Panc1 (cell line): ENCODE measurements around the gene NWD2. TPM values are rescaled to one million over a fixed set of nuclear protein-coding genes. Genes with fewer than 3 reads are reported as not detected.

Experiments used
- ATAC-seq: fragments of 200-7000 bp; cut with Tn5 transposase; 2 replicates; pipeline ENCODE4 v1.9.1; 2020; ENCODE audit warnings: mild to moderate bottlenecking, moderate library complexity
- BruUV-seq: library from RNA; stranded (reverse); fragments of 400-500 nt; replicated peaks from 2 replicates; lab custom pipeline; 2021; lab: Mats Ljungman, UMichigan
- CTCF ChIA-PET: fragments of 300-600 bp; sonication (Branson Sonifier 250); formaldehyde crosslinking; loops from one replicate; lab custom pipeline; 2022; ENCODE audit warnings: antibody characterized with exemption; lab: Charles Lee
- POLR2A ChIA-PET: fragments of 300-600 bp; sonication (Branson Sonifier 250); formaldehyde crosslinking; loops from one replicate; lab custom pipeline; 2022; ENCODE audit warnings: antibody characterized with exemption; lab: Charles Lee
- DNase-seq: peaks from one replicate; pipeline ENCODE4 v3.0.0-alpha.2; 2010; ENCODE audit warnings: low read depth, low spot score
- H3K27ac ChIP-seq: 2 replicates; pipeline ENCODE4 v1.5.1; 2011; ENCODE audit warnings: mild to moderate bottlenecking, low read length, inconsistent platforms
- H3K27me3 ChIP-seq: fragments of 200-500 bp; sonication (Bioruptor generic); 2 replicates; pipeline ENCODE4 v1.6.0; 2014; ENCODE audit warnings: low read length, inconsistent platforms; ENCODE audit not compliant: control insufficient read depth, insufficient read depth
- H3K36me3 ChIP-seq: fragments of 200-500 bp; sonication (Bioruptor generic); 2 replicates; pipeline ENCODE4 v1.5.1; 2014; ENCODE audit warnings: inconsistent platforms, mild to moderate bottlenecking, low read length, moderate library complexity; ENCODE audit not compliant: control insufficient read depth, insufficient read depth
- H3K4me1 ChIP-seq: 2 replicates; pipeline ENCODE4 v1.5.1; 2011; ENCODE audit warnings: inconsistent platforms, mild to moderate bottlenecking, low read length, moderate library complexity; ENCODE audit not compliant: control insufficient read depth, insufficient read depth
- H3K4me3 ChIP-seq, 2 experiments: 2 replicates each; pipeline ENCODE4 v1.5.1; 2011 to 2012; ENCODE audit warnings: low read depth in 2 of 2, low read length in 2 of 2, mild to moderate bottlenecking in 2 of 2, inconsistent platforms in 1 of 2, moderate library complexity in 1 of 2
- H3K9me3 ChIP-seq: fragments of 200-500 bp; sonication (Bioruptor generic); 2 replicates; pipeline ENCODE4 v1.5.1; 2014; ENCODE audit warnings: low read depth, mild to moderate bottlenecking, inconsistent platforms, low read length, moderate library complexity; ENCODE audit not compliant: control insufficient read depth, insufficient read depth
- POLR2AphosphoS5 ChIP-seq: IDR thresholded peaks from 2 replicates; pipeline ENCODE4 v1.6.1; 2012; ENCODE audit warnings: mild to moderate bottlenecking, low read depth, low read length, moderate library complexity
- SIN3A ChIP-seq: IDR thresholded peaks from 2 replicates; pipeline ENCODE4 v1.6.1; 2012; ENCODE audit warnings: low read depth, mild to moderate bottlenecking, low read length, moderate library complexity, borderline replicate concordance; ENCODE audit not compliant: insufficient read depth
- TCF7L2 ChIP-seq: IDR thresholded peaks from 2 replicates; pipeline ENCODE4 v1.6.1; 2011; ENCODE audit warnings: mild to moderate bottlenecking, low read depth, low read length, inconsistent platforms
- in situ Hi-C: cut with HindIII; loops from 2 replicates; pipeline ENCODE4 v1.10.0; 2016; ENCODE audit warnings: low sequenced_read_pairs, low pct_unique_long_range_greater_than_20kb
- intact Hi-C: fragments of 100-400 bp; cut with micrococcal nuclease; formaldehyde crosslinking; loops from one replicate; pipeline ENCODE4 v1.10.0; 2022; ENCODE audit not compliant: unreplicated experiment
- total RNA-seq: library from RNA; stranded (reverse); gene quantifications from one replicate; pipeline ENCODE4 v1.2.1, GENCODE V29; 2021; ENCODE audit not compliant: unreplicated experiment
- TF ChIP-seq, protein P1 (sequence below): fragments of 450-650 bp; IDR thresholded peaks from 2 replicates; pipeline ENCODE4 v1.5.1; 2017; ENCODE audit warnings: mild to moderate bottlenecking
- TF ChIP-seq, protein P2 (sequence below), 2 experiments: IDR thresholded peaks; 2 replicates each; pipeline ENCODE4 v1.6.1; 2011 to 2012; ENCODE audit warnings: low read depth in 2 of 2, control low read depth in 1 of 2, low read length in 1 of 2, mild to moderate bottlenecking in 1 of 2, moderate library complexity in 1 of 2; ENCODE audit not compliant: insufficient read depth in 1 of 2

NWD2 gene
- total RNA-seq, 1 experiment from 2014 or later, result not detected

DNA sequence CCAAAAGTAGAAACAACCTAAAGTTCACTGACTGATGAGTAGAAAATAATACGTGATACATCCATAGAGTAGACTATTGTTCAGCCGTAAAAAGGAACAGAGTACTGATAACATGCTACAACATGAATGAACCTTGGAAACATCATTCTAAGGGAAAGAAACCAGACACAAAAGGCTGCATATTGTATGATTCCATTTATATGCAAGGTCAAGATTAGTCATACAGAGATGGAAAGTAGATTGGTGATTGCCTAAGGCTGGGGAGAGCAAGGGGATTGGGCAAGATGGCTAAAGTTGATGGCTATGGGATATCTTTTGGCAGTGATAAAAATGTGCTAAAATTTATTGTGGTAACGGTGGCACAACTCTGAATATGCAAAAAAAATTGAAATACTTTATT, 232.6 kb downstream of the NWD2 start:
- Histone ChIP-seq H3K27me3 (0 out of 2 replicates have a peak, but pooled peaks cover 2% of the 10 kb centered on the region), H3K4me1 (no peaks in the 10 kb centered on the region), H3K9me3 (no peaks in the 10 kb centered on the region), H3K36me3 (no peaks in the 10 kb centered on the region), H3K27ac (no peak overlapping the region), H3K4me3 (no peak overlapping the region)
- ATAC-seq, result no peak
- DNase-seq, result no peak
- TF ChIP-seq TCF7L2 (no peak), POLR2AphosphoS5 (no peak)
- TF ChIP-seq, protein P1, sequence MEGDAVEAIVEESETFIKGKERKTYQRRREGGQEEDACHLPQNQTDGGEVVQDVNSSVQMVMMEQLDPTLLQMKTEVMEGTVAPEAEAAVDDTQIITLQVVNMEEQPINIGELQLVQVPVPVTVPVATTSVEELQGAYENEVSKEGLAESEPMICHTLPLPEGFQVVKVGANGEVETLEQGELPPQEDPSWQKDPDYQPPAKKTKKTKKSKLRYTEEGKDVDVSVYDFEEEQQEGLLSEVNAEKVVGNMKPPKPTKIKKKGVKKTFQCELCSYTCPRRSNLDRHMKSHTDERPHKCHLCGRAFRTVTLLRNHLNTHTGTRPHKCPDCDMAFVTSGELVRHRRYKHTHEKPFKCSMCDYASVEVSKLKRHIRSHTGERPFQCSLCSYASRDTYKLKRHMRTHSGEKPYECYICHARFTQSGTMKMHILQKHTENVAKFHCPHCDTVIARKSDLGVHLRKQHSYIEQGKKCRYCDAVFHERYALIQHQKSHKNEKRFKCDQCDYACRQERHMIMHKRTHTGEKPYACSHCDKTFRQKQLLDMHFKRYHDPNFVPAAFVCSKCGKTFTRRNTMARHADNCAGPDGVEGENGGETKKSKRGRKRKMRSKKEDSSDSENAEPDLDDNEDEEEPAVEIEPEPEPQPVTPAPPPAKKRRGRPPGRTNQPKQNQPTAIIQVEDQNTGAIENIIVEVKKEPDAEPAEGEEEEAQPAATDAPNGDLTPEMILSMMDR, result no peak
- TF ChIP-seq, protein P2, sequence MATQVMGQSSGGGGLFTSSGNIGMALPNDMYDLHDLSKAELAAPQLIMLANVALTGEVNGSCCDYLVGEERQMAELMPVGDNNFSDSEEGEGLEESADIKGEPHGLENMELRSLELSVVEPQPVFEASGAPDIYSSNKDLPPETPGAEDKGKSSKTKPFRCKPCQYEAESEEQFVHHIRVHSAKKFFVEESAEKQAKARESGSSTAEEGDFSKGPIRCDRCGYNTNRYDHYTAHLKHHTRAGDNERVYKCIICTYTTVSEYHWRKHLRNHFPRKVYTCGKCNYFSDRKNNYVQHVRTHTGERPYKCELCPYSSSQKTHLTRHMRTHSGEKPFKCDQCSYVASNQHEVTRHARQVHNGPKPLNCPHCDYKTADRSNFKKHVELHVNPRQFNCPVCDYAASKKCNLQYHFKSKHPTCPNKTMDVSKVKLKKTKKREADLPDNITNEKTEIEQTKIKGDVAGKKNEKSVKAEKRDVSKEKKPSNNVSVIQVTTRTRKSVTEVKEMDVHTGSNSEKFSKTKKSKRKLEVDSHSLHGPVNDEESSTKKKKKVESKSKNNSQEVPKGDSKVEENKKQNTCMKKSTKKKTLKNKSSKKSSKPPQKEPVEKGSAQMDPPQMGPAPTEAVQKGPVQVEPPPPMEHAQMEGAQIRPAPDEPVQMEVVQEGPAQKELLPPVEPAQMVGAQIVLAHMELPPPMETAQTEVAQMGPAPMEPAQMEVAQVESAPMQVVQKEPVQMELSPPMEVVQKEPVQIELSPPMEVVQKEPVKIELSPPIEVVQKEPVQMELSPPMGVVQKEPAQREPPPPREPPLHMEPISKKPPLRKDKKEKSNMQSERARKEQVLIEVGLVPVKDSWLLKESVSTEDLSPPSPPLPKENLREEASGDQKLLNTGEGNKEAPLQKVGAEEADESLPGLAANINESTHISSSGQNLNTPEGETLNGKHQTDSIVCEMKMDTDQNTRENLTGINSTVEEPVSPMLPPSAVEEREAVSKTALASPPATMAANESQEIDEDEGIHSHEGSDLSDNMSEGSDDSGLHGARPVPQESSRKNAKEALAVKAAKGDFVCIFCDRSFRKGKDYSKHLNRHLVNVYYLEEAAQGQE (IDR thresholded peaks at IDR 0.05; ENCODE audit: insufficient read depth in 1 of 2, low read depth in 2 of 2, low read length in 1 of 2), result no peak
- POLR2A ChIA-PET, result no interaction called here
- in situ Hi-C loops, result no loop called here
- CTCF ChIA-PET, result no interaction called here
- intact Hi-C loops, result no loop called here
- BruUV-seq, result no TSS peak

DNA sequence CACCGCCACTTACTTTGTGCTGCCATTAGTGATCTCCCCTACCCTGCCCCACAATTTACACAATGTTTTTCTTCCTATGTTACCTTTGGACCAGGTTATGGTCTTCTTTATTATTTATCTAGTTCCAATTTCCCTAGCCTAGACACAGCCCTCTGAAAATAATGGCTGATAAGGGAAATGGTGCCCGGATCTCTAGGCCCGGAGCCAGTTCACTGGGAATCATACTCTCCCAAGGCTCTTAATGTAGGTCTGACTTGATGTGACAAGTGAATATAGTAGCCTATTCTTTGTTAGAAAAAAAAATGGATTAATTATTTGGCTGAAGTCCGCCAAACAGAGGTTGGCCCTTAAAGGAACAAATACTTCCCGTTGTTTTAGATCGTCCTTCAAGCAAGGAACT, 233.6 kb downstream of the NWD2 start:
- BruUV-seq, result no TSS peak
- TF ChIP-seq POLR2AphosphoS5, result no peak
- intact Hi-C loops (no loop called here), in situ Hi-C loops (no loop called here)
- H3K9me3 ChIP-seq, result no peaks in the 10 kb centered on the region
- CTCF ChIA-PET, result no interaction called here
- no peaks in the 10 kb centered on the region for H3K36me3 ChIP-seq
- DNase-seq (no peak), ATAC-seq (no peak)
- no peak overlapping the region for H3K27ac ChIP-seq
- no peaks in the 10 kb centered on the region for H3K4me1 ChIP-seq
- POLR2A ChIA-PET, result no interaction called here
- H3K27me3 ChIP-seq, result no peaks in the 10 kb centered on the region
- H3K4me3 ChIP-seq, result no peak overlapping the region

DNA sequence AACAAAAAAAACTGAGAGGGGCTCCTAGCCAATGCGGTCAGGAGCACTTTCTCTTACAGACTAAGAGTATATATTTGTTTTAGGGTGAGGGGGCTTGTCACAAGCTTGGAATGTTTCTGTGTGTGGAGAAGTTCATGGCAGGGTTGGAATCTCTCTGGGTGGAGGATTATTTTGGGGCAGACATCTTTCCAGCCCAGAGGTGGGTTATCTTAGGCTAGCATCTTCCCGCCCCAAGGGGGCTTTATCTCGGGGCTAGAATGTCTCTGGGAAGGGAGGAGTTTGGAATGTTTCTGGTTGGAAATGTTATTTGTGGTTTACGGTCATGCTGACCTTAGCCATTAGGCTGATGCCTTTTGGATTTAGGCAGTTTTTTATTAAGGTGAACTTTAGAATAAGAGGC, 236.0 kb downstream of the NWD2 start:
- Histone ChIP-seq H3K27me3 (no peaks in the 10 kb centered on the region), H3K4me3 (no peak overlapping the region), H3K27ac (no peak overlapping the region), H3K4me1 (no peaks in the 10 kb centered on the region), H3K9me3 (no peaks in the 10 kb centered on the region), H3K36me3 (no peaks in the 10 kb centered on the region)
- ChIA-PET CTCF (no interaction called here), POLR2A (no interaction called here)
- in situ Hi-C loops (no loop called here), intact Hi-C loops (no loop called here)
- ATAC-seq (no peak), DNase-seq (no peak)
- TF ChIP-seq, protein P1, result no peak
- TF ChIP-seq POLR2AphosphoS5 (no peak), TCF7L2 (no peak), SIN3A (no peak)
- TF ChIP-seq, protein P2 (IDR thresholded peaks at IDR 0.05; ENCODE audit: insufficient read depth in 1 of 2, low read depth in 2 of 2, low read length in 1 of 2), result no peak
- BruUV-seq, result no TSS peak
